Ectodermal cell (in vitro differentiated cells): ENCODE measurements around the gene TCAIM.

ENCODE experiments used
- H3K27ac ChIP-seq: 2 replicates; pipeline ENCODE4 v1.7.0; 2013; ENCODE audit warnings: mild to moderate bottlenecking, low read depth, low read length; ENCODE audit not compliant: insufficient read depth, poor library complexity, severe bottlenecking
- H3K27me3 ChIP-seq: 2 replicates; pipeline ENCODE4 v1.7.0; 2013; ENCODE audit warnings: mild to moderate bottlenecking, low read length; ENCODE audit not compliant: insufficient read depth, control insufficient read depth, poor library complexity, severe bottlenecking
- H3K36me3 ChIP-seq: one replicate; pipeline ENCODE4 v1.7.0; 2013; ENCODE audit warnings: low read length; ENCODE audit not compliant: control insufficient read depth, insufficient read depth
- H3K4me1 ChIP-seq: one replicate; pipeline ENCODE4 v1.7.0; 2013; ENCODE audit warnings: low read length; ENCODE audit not compliant: control insufficient read depth, insufficient read depth
- H3K4me3 ChIP-seq: 2 replicates; pipeline ENCODE4 v1.7.0; 2013; ENCODE audit warnings: low read depth, low read length, control low read depth; ENCODE audit not compliant: insufficient read depth
- H3K9me3 ChIP-seq: 2 replicates; pipeline ENCODE4 v1.7.0; 2013; ENCODE audit warnings: mild to moderate bottlenecking, low read length, moderate library complexity; ENCODE audit not compliant: control insufficient read depth
- WGBS, 2 experiments: methylation state at CpG; one replicate each; pipeline ENCODE4 v1.1.7; 2013; ENCODE audit warnings: missing lambda C conversion rate in 2 of 2; 5-methylcytosine and 5-hydroxymethylcytosine counted together

Gene TCAIM

DNA sequence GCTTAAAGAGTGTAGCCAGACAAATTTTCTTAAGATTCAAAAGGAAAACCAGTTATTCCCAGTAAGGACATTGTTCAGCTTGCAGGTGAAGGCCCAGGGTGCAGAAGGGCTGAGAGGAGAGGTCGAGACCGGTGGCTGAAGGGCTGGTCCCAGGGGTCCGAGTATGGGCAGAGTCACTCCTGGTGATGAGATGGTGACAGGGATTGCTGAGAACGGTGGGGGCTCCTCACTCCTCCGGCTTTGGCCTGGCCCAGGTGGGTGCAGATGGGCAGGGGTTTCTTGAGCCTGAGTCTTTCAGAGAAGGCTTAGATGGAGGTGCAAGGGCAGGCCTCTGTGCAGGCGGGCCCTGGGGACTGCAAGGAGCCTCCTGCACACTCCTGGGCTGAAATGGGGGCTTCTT lies 82.7 kb downstream of the TCAIM start:
- no peaks in the 10 kb centered on the region for H3K9me3 ChIP-seq
- H3K27me3 ChIP-seq, result no peaks in the 10 kb centered on the region
- no peak overlapping the region for H3K4me3 ChIP-seq
- WGBS, 2 experiments, result 95 to 96% methylated on average over 6 of the region's 6 CpGs
- no peaks in the 10 kb centered on the region for H3K36me3 ChIP-seq
- H3K4me1 ChIP-seq, result no peaks in the 10 kb centered on the region
- H3K27ac ChIP-seq, result no peak overlapping the region

DNA sequence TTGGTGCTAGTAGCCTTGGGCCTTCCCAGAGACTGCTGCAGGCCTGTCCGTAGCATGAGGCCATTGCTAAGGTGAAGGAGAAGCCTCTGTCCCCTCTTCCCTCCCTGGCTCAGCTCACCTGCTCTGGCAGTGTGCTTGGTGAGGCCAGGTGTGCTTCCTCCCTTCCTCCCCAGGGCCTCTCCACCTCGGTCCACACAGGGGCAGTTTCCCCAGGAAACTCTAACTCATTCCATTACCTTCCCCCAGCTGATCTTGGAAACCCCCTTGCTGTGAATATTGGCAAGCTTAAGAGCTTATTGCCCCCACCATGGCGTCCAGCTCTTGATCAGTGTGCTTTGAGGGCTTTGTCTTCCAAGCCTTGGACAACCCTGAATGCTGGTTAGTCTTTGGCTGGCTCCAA lies 86.2 kb downstream of the TCAIM start:
- WGBS, 2 experiments, result 83 to 85% methylated on average over 3 of the region's 3 CpGs
- Histone ChIP-seq H3K36me3 (no peaks in the 10 kb centered on the region), H3K27me3 (no peaks in the 10 kb centered on the region), H3K27ac (no peak overlapping the region), H3K4me1 (no peaks in the 10 kb centered on the region), H3K9me3 (no peaks in the 10 kb centered on the region), H3K4me3 (no peak overlapping the region)

DNA sequence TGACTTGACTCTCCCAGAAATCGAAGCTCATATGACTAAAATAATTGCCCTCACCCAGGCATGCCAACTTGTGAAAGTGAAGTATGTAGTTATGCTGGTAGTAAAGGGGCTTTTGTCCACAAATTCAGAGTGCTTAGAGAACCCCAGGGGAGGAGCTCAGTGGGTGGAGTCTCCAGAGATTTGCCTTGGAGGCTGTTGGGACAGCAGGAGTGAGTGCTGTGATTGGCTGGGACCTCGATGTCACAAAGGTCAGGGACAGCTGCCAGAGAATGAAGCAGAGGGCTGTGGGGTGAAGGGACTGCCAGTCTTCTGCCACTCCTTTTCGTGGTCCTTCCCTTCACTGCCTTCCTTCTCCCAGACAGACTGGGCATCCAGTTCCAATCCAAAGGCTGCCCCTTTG lies 89.1 kb downstream of the TCAIM start:
- Histone ChIP-seq H3K4me1 (no peaks in the 10 kb centered on the region), H3K4me3 (no peak overlapping the region), H3K9me3 (no peaks in the 10 kb centered on the region), H3K27me3 (no peaks in the 10 kb centered on the region), H3K27ac (no peak overlapping the region), H3K36me3 (no peaks in the 10 kb centered on the region)
- 92% methylated on average over 3 of the region's 3 CpGs for WGBS, 2 experiments

DNA sequence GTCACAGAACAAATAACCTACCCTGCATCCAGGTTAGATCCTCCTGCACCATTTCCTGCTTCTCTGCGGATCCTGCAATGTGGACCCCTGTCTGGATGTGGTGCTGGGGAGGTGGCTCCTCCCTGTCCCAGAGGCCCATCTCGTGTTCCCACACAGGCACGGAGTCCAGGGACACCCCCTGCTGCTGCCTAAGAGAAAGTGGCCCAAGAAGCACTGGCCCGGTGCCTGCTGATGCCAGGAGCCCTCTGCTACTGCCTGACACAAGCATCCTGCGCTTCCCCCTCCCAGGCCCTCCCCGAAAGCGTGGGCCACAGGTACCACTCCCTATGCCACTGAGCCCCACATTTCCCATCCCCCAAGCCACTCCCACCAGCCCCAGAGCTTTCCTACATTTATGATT lies 90.3 kb downstream of the TCAIM start:
- Histone ChIP-seq H3K9me3 (no peaks in the 10 kb centered on the region), H3K27me3 (no peaks in the 10 kb centered on the region), H3K4me3 (no peak overlapping the region), H3K27ac (no peak overlapping the region), H3K4me1 (no peaks in the 10 kb centered on the region), H3K36me3 (no peaks in the 10 kb centered on the region)
- 82 to 87% methylated on average over 7 of the region's 7 CpGs for WGBS, 2 experiments

DNA sequence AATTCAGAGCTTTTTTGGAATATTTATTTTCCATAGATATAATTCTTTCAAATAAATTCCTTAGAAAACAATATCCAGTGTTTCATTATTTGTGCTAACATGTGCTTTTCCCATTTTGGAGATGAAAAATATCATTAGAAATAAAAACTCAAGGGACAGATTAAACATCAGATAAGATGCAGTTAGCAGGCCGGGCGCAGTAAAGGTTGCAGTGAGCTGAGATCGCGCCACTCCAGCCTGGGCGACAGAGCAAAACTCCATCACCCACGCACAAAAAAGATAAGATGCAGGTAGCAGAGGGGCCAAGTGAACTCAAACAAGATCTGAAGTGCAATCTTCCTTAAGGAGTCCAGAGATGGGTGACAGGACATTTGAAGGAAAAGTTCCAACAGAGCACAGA lies 90.9 kb downstream of the TCAIM start:
- H3K4me3 ChIP-seq, result no peak overlapping the region
- no peaks in the 10 kb centered on the region for H3K27me3 ChIP-seq
- H3K4me1 ChIP-seq, result no peaks in the 10 kb centered on the region
- H3K9me3 ChIP-seq, result no peaks in the 10 kb centered on the region
- H3K36me3 ChIP-seq, result no peaks in the 10 kb centered on the region
- no peak overlapping the region for H3K27ac ChIP-seq
- 93 to 97% methylated on average over 6 of the region's 6 CpGs for WGBS, 2 experiments

DNA sequence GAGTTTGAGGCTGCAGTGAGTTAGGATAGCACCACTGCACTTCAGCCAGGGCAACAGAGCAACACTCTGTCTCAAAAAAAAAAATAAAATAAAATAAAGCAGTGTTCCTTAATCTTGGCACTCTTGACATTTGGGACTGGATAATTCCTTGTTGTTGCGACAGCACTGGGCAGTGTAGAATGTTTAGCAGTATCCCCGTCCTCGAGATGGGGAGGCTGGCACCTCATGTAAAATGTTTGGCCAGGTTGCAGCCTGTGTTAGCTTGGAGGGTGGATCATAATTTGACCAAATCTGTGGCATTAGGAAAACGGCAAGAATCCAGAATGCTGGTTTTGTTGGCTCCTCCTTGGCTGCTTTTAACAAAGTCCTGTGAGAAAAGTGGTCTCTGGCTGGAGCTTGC lies 91.9 kb downstream of the TCAIM start:
- Histone ChIP-seq H3K27me3 (no peaks in the 10 kb centered on the region), H3K36me3 (no peaks in the 10 kb centered on the region), H3K4me1 (no peaks in the 10 kb centered on the region), H3K27ac (no peak overlapping the region), H3K9me3 (no peaks in the 10 kb centered on the region), H3K4me3 (no peak overlapping the region)
- WGBS, 2 experiments, result 91 to 95% methylated on average over 4 of the region's 4 CpGs

DNA sequence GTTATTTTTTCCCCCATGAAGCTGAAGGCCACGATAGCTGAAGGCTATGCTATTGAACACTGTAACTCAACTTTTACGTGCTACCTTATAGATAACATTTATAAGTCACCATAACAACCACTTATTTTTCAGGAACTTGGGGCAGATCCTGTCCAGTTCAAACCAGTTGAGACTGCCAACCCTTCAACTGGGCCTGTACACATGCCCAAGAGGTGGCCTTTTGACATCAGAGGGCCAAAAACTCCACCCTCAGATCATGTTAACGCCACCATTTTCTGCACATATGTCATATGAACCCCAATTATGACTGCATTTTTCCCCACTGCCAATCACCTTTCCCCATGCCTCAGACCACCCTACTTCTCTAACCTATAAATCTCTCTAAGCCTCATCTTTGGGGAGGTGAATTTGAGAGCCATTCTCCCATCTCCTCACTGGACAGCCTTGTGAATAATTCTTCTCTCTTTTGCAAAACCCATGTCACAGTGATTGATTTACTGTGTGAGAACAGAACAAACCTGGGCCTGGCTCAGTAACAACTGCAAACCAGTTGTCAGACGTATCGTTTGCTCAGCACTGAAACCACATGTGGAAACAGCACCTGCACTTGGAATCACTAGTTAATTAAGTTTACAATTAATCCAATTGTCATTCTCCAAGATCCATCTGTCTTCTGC lies 96.4 kb downstream of the TCAIM start:
- Histone ChIP-seq H3K36me3 (no peaks in the 10 kb centered on the region), H3K27me3 (no peaks in the 10 kb centered on the region), H3K27ac (no peak overlapping the region), H3K9me3 (no peaks in the 10 kb centered on the region), H3K4me1 (no peaks in the 10 kb centered on the region), H3K4me3 (no peak overlapping the region)
- WGBS, 2 experiments, result 89 to 94% methylated on average over 5 of the region's 5 CpGs

DNA sequence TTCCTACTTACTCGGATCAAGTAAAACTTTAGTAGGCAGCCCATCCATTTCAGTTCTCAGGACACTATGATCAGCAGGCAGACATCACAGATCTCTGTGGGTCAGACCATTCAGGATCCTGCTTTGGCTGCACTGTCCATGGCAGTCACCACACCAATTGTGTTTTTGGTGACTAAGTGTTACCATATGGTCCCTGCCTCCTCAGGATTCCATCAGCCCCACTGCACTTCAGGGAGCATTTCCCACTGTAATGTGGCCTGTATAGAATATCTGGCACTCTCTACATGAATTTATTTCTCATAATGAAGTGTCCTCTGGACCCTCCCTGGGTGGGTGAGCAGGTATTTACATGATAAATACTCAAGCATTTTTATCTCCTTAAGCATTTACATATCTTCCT lies 97.6 kb downstream of the TCAIM start:
- Histone ChIP-seq H3K4me3 (no peak overlapping the region), H3K27ac (no peak overlapping the region)
- WGBS, 2 experiments, result 88 to 90% methylated on average over 1 of the region's 1 CpG

DNA sequence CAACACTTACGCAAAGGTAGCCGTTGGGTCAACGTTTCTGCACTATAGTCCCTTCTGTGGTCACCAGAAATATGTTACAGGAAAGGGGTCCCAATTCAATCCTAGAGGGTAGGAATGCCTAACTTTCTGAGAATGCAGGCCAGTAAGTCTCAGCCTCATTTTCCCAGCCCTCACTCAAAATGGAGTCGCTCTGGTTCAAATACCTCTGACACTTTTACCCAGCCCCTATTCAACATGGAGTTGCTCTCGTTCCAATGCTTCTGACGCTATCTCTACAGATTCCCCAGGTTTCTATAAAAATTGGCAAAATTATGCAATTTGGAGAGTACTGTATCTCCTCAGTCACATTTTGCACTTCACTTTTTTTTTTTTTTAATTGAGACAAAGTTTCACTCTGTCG lies 99.2 kb downstream of the TCAIM start:
- WGBS, 2 experiments, result 92 to 93% methylated on average over 7 of the region's 7 CpGs
- Histone ChIP-seq H3K9me3 (no peaks in the 10 kb centered on the region), H3K36me3 (no peaks in the 10 kb centered on the region), H3K4me3 (no peak overlapping the region), H3K4me1 (no peaks in the 10 kb centered on the region), H3K27me3 (no peaks in the 10 kb centered on the region), H3K27ac (no peak overlapping the region)

More for the DNA sequence above, 97.6 kb downstream of the TCAIM start:
- H3K9me3 ChIP-seq, result no peaks in the 10 kb centered on the region
- H3K36me3 ChIP-seq, result no peaks in the 10 kb centered on the region
- H3K4me1 ChIP-seq, result no peaks in the 10 kb centered on the region
- H3K27me3 ChIP-seq, result no peaks in the 10 kb centered on the region

DNA sequence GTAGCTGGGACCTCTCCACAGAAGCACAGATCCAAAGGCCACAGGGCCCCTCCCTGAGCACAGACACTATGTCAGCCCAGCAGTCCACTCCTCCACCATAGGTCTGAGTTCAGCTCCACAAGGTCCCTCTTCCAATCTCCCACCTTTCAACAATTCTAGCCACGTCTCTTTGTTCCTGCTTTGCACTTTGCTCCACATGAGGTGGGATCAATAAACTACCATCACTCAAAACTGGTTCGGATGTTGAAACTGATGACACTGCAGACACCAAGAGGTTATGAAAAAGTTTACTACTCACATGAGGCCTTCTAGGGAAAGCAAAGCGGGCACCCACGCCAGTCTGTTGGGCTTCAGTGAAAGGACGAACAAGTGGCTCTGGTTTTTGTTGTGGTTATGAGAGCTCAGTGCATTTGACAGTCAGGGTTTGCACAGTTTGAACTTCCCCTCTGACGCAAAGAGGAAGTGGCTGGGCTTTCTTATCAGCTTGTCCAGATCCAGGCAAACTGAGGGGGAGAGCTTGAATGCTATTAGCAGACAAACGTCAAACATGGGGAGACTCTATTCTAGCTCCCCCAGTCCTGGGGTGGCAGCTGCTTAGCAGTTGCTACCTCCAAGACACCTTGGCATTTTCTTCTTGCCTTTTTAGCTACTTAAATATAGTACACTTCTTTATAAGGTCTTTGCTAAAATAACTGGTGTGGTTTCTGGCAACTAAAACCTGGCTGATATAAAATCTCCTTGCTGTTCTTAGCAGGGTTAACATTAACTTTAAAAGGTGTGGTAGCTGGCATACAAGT lies 101.1 kb downstream of the TCAIM start:
- Histone ChIP-seq H3K4me3 (no peak overlapping the region), H3K36me3 (peaks cover 8% of the 10 kb centered on the region), H3K9me3 (no peaks in the 10 kb centered on the region), H3K27ac (no peak overlapping the region), H3K4me1 (no peaks in the 10 kb centered on the region), H3K27me3 (no peaks in the 10 kb centered on the region)
- WGBS, 2 experiments, result 84 to 87% methylated on average over 7 of the region's 7 CpGs
